SK-N-SH treated with all-trans-retinoic acid at 6 μM for 48 hours (cell line): ENCODE results near the gene MFSD6.

Experiments
- ATAC-seq: fragments of 200-7000 bp; cut with Tn5 transposase; 3 replicates; pipeline ENCODE4 v1.9.1; 2020; ENCODE audit warnings: mild to moderate bottlenecking, moderate library complexity
- ARNTL ChIP-seq: fragments of 450-650 bp; formaldehyde crosslinking; IDR thresholded peaks from 2 replicates; pipeline ENCODE4 v1.5.0; 2020; ENCODE audit warnings: low read depth, mild to moderate bottlenecking, moderate library complexity, borderline replicate concordance
- BACH2 ChIP-seq: fragments of 250-450 bp; sonication (Bioruptor Pico); IDR thresholded peaks from 2 replicates; pipeline ENCODE4 v1.9.0; 2021; ENCODE audit warnings: mild to moderate bottlenecking, borderline replicate concordance
- CSDC2 ChIP-seq: fragments of 250-450 bp; sonication (Bioruptor Pico); IDR thresholded peaks from 2 replicates; pipeline ENCODE4 v1.5.0; 2020; ENCODE audit warnings: mild to moderate bottlenecking, moderate library complexity
- ESRRG ChIP-seq: fragments of 250-450 bp; sonication (Bioruptor Pico); IDR thresholded peaks from 2 replicates; pipeline ENCODE4 v1.6.1; 2021; ENCODE audit warnings: mild to moderate bottlenecking
- GLIS3 ChIP-seq: fragments of 250-450 bp; sonication (Bioruptor Pico); IDR thresholded peaks from 2 replicates; pipeline ENCODE4 v1.5.0; 2020; ENCODE audit warnings: mild to moderate bottlenecking, moderate library complexity
- ISL1 ChIP-seq: fragments of 250-450 bp; sonication (Bioruptor Pico); IDR thresholded peaks from 2 replicates; pipeline ENCODE4 v2.1.2; 2022; ENCODE audit warnings: mild to moderate bottlenecking, moderate library complexity
- OSR1 ChIP-seq: fragments of 250-450 bp; sonication (Bioruptor Pico); IDR thresholded peaks from 2 replicates; pipeline ENCODE4 v1.8.0; 2022; ENCODE audit warnings: moderate library complexity, mild to moderate bottlenecking, inconsistent platforms
- PPARA ChIP-seq: fragments of 250-450 bp; sonication (Bioruptor Pico); IDR thresholded peaks from 2 replicates; pipeline ENCODE4 v1.5.0; 2020; ENCODE audit warnings: mild to moderate bottlenecking, borderline replicate concordance
- RARB ChIP-seq: fragments of 250-450 bp; sonication (Bioruptor Pico); IDR thresholded peaks from 2 replicates; pipeline ENCODE4 v1.8.0; 2021; ENCODE audit warnings: mild to moderate bottlenecking, moderate library complexity
- SNAI2 ChIP-seq: fragments of 250-450 bp; sonication (Bioruptor Pico); IDR thresholded peaks from 2 replicates; pipeline ENCODE4 v1.5.0; 2020; ENCODE audit warnings: mild to moderate bottlenecking, moderate library complexity
- TCF4 ChIP-seq: fragments of 250-450 bp; sonication (Bioruptor Pico); IDR thresholded peaks from 2 replicates; pipeline ENCODE4 v1.8.0; 2021; ENCODE audit warnings: mild to moderate bottlenecking, moderate library complexity, borderline replicate concordance
- TOX ChIP-seq: fragments of 250-450 bp; sonication (Bioruptor Pico); IDR thresholded peaks from 2 replicates; pipeline ENCODE4 v1.8.0; 2021; ENCODE audit warnings: mild to moderate bottlenecking, moderate library complexity, borderline replicate concordance
- ZC3H10 ChIP-seq: fragments of 250-450 bp; sonication (Bioruptor Pico); IDR thresholded peaks from 2 replicates; pipeline ENCODE4 v1.5.1; 2021; ENCODE audit warnings: mild to moderate bottlenecking, moderate library complexity
- ZFP3 ChIP-seq: fragments of 250-450 bp; sonication (Bioruptor Pico); IDR thresholded peaks from 2 replicates; pipeline ENCODE4 v1.5.0; 2020; ENCODE audit warnings: mild to moderate bottlenecking, moderate library complexity
- ZFP30 ChIP-seq: fragments of 450-650 bp; formaldehyde crosslinking; IDR thresholded peaks from 2 replicates; pipeline ENCODE4 v1.5.0; 2022; ENCODE audit warnings: mild to moderate bottlenecking, moderate library complexity
- ZNF565 ChIP-seq: fragments of 450-650 bp; formaldehyde crosslinking; conservative IDR thresholded peaks from 2 replicates; pipeline ENCODE4 v1.5.0; 2020; ENCODE audit warnings: low read depth, mild to moderate bottlenecking, moderate library complexity
- ZNF70 ChIP-seq: fragments of 450-650 bp; formaldehyde crosslinking; IDR thresholded peaks from 2 replicates; pipeline ENCODE4 v1.5.0; 2020; ENCODE audit warnings: mild to moderate bottlenecking, moderate library complexity
- ZNF8 ChIP-seq: fragments of 450-650 bp; formaldehyde crosslinking; IDR thresholded peaks from 2 replicates; pipeline ENCODE4 v1.5.0; 2020; ENCODE audit warnings: mild to moderate bottlenecking, moderate library complexity
- TF ChIP-seq, protein P1 (sequence below): fragments of 250-450 bp; sonication (Bioruptor Pico); IDR thresholded peaks from 2 replicates; pipeline ENCODE4 v1.8.0; 2020; ENCODE audit warnings: mild to moderate bottlenecking, moderate library complexity, borderline replicate concordance
- TF ChIP-seq, protein P2 (sequence below): fragments of 250-450 bp; sonication (Bioruptor Pico); IDR thresholded peaks from 2 replicates; pipeline ENCODE4 v1.5.1; 2021; ENCODE audit warnings: mild to moderate bottlenecking, moderate library complexity
- TF ChIP-seq, protein P3 (sequence below): fragments of 250-450 bp; sonication (Bioruptor Pico); IDR thresholded peaks from 2 replicates; pipeline ENCODE4 v1.5.1; 2020; ENCODE audit warnings: low read depth, mild to moderate bottlenecking, moderate library complexity

The MFSD6 gene

DNA sequence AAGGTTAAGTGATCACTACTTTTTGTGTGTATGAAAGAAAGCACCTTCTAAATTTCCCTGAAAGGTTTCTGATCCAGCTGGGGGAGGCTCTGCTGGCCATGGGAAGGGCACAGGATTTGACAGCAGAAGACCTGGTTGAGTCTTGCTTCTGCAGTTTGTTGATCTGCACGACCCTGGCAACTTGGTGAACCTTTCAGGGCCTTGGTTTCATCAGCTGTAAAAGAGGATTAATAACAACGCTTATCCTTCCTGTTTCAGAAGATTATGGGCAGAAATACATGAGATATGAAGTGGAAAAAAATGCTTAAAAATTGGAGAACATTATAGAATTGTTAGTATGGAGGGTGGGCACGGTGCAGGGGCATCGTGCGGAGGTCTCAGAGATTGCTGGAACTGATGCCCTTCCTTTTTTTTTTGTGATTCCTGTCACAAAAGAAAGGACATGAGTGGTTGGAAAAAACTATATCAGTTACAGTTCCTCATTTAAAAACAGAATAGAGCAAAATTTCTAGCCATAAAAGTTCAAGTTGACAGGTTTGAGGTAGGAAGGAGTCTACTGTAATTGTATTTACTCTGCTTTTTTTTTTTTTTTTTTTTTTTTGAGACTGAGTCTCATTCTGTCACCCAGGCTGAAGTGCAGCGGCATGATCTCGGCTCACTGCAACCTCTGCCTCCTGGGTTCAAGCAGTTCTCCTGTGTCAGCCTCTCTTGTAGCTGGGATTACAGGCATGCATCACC, 47.4 kb downstream of the MFSD6 start:
- TF ChIP-seq ESRRG (no peak), CSDC2 (CRISPR knock-in tag) (no peak), ISL1 (CRISPR knock-in tag) (no peak), ZC3H10 (CRISPR knock-in tag) (no peak), RARB (CRISPR knock-in tag) (no peak), BACH2 (CRISPR knock-in tag) (no peak), ZNF70 (CRISPR knock-in tag) (no peak)

DNA sequence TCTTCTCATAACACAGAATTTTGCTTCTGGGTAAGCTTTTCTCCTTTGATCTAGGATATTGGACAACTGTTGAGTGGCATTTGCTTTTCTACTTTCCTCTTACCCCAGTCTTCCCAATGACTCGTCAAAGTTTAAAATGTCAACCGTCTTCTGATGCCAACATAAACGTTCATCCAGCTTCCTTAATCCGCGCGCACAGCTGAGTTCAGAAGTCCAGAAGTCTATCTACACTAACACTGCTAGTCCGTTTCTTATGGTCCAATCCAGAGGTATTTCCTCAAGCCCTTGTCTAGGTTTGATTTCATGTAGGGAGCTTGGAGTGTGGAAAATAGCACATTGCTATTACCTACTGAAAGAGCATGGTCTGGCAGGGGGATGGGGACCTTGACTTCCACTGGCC, 48.7 kb downstream of the MFSD6 start:
- ATAC-seq = no peak
- TF ChIP-seq PPARA (CRISPR knock-in tag) = no peak
- TF ChIP-seq RARB (CRISPR knock-in tag) = no peak
- no peak for TF ChIP-seq BACH2 (CRISPR knock-in tag)
- TF ChIP-seq ESRRG = no peak
- no peak for TF ChIP-seq OSR1 (CRISPR knock-in tag)

More for the DNA sequence above, 47.4 kb downstream of the MFSD6 start:
- no peak for ATAC-seq

DNA sequence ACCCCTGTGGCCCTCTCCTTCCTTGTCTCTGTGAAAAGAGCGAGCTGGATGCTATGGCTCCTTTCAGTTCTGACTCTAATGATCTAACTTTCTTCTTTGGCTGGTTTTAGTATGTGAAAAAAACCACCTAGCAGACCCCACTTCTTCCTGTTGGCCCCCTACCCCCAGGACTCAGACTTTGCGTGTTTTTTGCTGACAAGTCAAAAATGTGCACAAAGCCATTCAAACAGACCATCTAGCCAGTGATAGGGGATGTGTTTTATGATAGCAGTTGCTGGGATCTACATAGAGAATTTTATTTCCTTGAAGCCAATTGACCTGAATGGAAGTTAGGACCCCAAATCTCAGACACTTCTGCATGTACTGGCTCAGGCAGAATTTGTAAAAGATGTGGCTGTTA, 49.1 kb downstream of the MFSD6 start:
- TF ChIP-seq GLIS3 (CRISPR knock-in tag) (no peak), ISL1 (CRISPR knock-in tag) (no peak), SNAI2 (no peak), ARNTL (CRISPR knock-in tag) (no peak), ZFP30 (CRISPR knock-in tag) (no peak)
- TF ChIP-seq, all 23 proteins: peak for 0
- ATAC-seq = no peak

DNA sequence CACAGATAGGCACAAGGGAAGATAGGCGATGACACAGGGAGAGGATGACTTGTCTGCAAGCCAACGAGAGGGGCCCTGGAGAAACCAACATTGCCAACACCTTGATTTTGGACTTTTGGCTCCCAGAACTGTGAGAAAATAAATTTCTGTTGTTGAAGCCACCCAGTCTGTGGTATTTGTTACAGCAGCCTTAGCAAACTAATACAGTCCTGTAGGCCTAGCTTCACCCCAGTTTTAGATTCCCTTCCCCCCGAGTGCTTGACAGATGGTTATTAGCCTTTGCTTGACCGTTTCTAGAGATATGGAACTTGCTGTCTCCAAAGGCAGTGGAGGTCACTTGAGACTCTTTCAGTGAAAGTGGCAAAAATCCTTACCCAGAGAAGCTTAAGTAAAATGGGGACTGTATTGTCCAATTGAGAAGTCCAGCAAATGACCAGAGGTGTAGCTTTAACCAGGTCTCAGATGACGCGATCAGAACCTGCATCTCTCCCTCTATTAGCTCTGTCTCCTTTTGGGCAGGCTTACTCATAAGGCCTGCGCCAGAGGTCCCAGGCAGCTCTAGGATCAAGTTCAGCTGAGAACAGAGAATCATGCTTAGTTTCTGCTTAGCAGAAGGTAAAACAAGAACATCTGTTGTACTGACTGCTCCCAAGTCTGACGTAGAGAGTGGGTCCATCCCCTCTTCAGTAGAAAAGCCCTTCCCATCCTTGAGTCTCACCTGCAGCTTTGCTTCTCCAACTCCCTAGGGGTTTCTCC, 50.4 kb downstream of the MFSD6 start:
- ATAC-seq = no peak
- TF ChIP-seq BACH2 (CRISPR knock-in tag) (no peak), TOX (CRISPR knock-in tag) (no peak), ZFP30 (CRISPR knock-in tag) (no peak), ZNF8 (CRISPR knock-in tag) (no peak), ZNF565 (CRISPR knock-in tag) (no peak), ZFP3 (CRISPR knock-in tag) (no peak)
- TF ChIP-seq, protein P1, sequence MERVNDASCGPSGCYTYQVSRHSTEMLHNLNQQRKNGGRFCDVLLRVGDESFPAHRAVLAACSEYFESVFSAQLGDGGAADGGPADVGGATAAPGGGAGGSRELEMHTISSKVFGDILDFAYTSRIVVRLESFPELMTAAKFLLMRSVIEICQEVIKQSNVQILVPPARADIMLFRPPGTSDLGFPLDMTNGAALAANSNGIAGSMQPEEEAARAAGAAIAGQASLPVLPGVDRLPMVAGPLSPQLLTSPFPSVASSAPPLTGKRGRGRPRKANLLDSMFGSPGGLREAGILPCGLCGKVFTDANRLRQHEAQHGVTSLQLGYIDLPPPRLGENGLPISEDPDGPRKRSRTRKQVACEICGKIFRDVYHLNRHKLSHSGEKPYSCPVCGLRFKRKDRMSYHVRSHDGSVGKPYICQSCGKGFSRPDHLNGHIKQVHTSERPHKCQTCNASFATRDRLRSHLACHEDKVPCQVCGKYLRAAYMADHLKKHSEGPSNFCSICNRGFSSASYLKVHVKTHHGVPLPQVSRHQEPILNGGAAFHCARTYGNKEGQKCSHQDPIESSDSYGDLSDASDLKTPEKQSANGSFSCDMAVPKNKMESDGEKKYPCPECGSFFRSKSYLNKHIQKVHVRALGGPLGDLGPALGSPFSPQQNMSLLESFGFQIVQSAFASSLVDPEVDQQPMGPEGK = no peak

DNA sequence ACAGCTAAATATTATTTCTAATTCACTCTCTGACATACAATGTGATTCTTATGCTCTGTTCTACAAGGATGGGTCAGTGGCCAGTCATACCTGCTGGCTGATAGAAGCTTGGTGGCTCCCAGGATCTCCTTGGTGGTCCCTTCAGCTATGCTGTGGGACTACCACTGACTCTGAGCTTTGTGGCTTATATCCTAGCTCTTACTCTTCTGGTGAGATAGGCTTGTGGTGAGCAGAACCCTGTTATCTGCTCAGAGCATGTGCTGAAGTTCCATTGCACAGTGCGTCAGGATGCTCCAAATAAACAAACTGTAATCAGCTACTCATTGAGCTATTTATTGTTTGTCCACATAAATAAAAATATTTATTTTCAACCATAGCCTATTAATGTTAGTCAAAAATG, 51.7 kb downstream of the MFSD6 start:
- ATAC-seq = no peak
- no peak for TF ChIP-seq BACH2 (CRISPR knock-in tag)
- TF ChIP-seq, protein P2, sequence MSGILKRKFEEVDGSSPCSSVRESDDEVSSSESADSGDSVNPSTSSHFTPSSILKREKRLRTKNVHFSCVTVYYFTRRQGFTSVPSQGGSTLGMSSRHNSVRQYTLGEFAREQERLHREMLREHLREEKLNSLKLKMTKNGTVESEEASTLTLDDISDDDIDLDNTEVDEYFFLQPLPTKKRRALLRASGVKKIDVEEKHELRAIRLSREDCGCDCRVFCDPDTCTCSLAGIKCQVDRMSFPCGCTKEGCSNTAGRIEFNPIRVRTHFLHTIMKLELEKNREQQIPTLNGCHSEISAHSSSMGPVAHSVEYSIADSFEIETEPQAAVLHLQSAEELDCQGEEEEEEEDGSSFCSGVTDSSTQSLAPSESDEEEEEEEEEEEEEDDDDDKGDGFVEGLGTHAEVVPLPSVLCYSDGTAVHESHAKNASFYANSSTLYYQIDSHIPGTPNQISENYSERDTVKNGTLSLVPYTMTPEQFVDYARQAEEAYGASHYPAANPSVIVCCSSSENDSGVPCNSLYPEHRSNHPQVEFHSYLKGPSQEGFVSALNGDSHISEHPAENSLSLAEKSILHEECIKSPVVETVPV (CRISPR knock-in tag) = no peak
- no peak for TF ChIP-seq RARB (CRISPR knock-in tag)
- TF ChIP-seq, protein P3, sequence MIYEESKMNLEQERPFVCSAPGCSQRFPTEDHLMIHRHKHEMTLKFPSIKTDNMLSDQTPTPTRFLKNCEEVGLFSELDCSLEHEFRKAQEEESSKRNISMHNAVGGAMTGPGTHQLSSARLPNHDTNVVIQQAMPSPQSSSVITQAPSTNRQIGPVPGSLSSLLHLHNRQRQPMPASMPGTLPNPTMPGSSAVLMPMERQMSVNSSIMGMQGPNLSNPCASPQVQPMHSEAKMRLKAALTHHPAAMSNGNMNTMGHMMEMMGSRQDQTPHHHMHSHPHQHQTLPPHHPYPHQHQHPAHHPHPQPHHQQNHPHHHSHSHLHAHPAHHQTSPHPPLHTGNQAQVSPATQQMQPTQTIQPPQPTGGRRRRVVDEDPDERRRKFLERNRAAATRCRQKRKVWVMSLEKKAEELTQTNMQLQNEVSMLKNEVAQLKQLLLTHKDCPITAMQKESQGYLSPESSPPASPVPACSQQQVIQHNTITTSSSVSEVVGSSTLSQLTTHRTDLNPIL (CRISPR knock-in tag) = no peak
- no peak for TF ChIP-seq ZNF565 (CRISPR knock-in tag)
- TF ChIP-seq PPARA (CRISPR knock-in tag) = no peak
- TF ChIP-seq ZFP3 (CRISPR knock-in tag) = no peak
- no peak for TF ChIP-seq OSR1 (CRISPR knock-in tag)
- TF ChIP-seq TCF4 (CRISPR knock-in tag) = no peak
- TF ChIP-seq, all 23 proteins: peak for 0
